ENCODE results near the gene CCNH. TPM values are rescaled to one million over a fixed set of nuclear protein-coding genes. Genes with fewer than 3 reads are reported as not detected.

Gene CCNH
- total RNA-seq, 1 experiment from 2014 or later: 64.3 TPM

GRCh38 chr5:87433945-87434344 is 21.2 kb upstream of the CCNH start:
- Histone ChIP-seq H3K4me3 (ENCODE audit: low read depth, low read length, poor library complexity, severe bottlenecking) (no peak overlapping the region), H3K27me3 (replicated peaks; ENCODE audit: insufficient read depth, low read depth, low read length, poor library complexity) (no peaks in the 10 kb centered on the region), H3K4me1 (ENCODE audit: insufficient read depth, low read length, poor library complexity, severe bottlenecking) (no peaks in the 10 kb centered on the region), H3K36me3 (ENCODE audit: insufficient read depth, low read length, poor library complexity, severe bottlenecking) (no peaks in the 10 kb centered on the region), H3K9me3 (ENCODE audit: low read depth, low read length, poor library complexity, severe bottlenecking) (no peaks in the 10 kb centered on the region), H3K27ac (ENCODE audit: low read depth, low read length, poor library complexity, severe bottlenecking) (no peak overlapping the region)
- ChIA-PET POLR2A (ENCODE audit: low non-redundant PET) (no interaction called here), CTCF (no interaction called here)
- no TSS peak for BruUV-seq (replicated peaks)
- intact Hi-C loops (cut with micrococcal nuclease; ENCODE audit: unreplicated experiment): no loop called here
- TF ChIP-seq EZH2 (IDR thresholded peaks at IDR 0.05; ENCODE audit: borderline replicate concordance, low read depth, low read length, poor library complexity, severe bottlenecking) (no peak), CTCF (conservative IDR thresholded peaks at IDR 0.05; ENCODE audit: low read depth, low read length) (no peak)
- no peak for DNase-seq (ENCODE audit: low spot score)

- Histone ChIP-seq H3K4me3 (ENCODE audit: low read depth, low read length, poor library complexity, severe bottlenecking) (no peak overlapping the region), H3K27ac (ENCODE audit: low read depth, low read length, poor library complexity, severe bottlenecking) (no peak overlapping the region), H3K36me3 (ENCODE audit: insufficient read depth, low read length, poor library complexity, severe bottlenecking) (no peaks in the 10 kb centered on the region), H3K4me1 (ENCODE audit: insufficient read depth, low read length, poor library complexity, severe bottlenecking) (no peaks in the 10 kb centered on the region), H3K27me3 (replicated peaks; ENCODE audit: insufficient read depth, low read depth, low read length, poor library complexity) (no peaks in the 10 kb centered on the region), H3K9me3 (ENCODE audit: low read depth, low read length, poor library complexity, severe bottlenecking) (no peaks in the 10 kb centered on the region)
- no TSS peak for BruUV-seq (replicated peaks)
- DNase-seq (ENCODE audit: low spot score): no peak
- ChIA-PET CTCF (no interaction called here), POLR2A (ENCODE audit: low non-redundant PET) (no interaction called here)
- TF ChIP-seq CTCF (conservative IDR thresholded peaks at IDR 0.05; ENCODE audit: low read depth, low read length) (no peak), EZH2 (IDR thresholded peaks at IDR 0.05; ENCODE audit: borderline replicate concordance, low read depth, low read length, poor library complexity, severe bottlenecking) (no peak)
- intact Hi-C loops (cut with micrococcal nuclease; ENCODE audit: unreplicated experiment): no loop called here
Observed at GRCh38 chr5:87432460-87432859, 19.7 kb upstream of the CCNH start.

- intact Hi-C loops (cut with micrococcal nuclease; ENCODE audit: unreplicated experiment): no loop called here
- DNase-seq (ENCODE audit: low spot score): no peak
- ChIA-PET CTCF (no interaction called here), POLR2A (ENCODE audit: low non-redundant PET) (no interaction called here)
- H3K4me1 ChIP-seq (ENCODE audit: insufficient read depth, low read length, poor library complexity, severe bottlenecking): no peaks in the 10 kb centered on the region
- H3K36me3 ChIP-seq (ENCODE audit: insufficient read depth, low read length, poor library complexity, severe bottlenecking): no peaks in the 10 kb centered on the region
- no peaks in the 10 kb centered on the region for H3K9me3 ChIP-seq (ENCODE audit: low read depth, low read length, poor library complexity, severe bottlenecking)
- no peak for TF ChIP-seq EZH2 (IDR thresholded peaks at IDR 0.05; ENCODE audit: borderline replicate concordance, low read depth, low read length, poor library complexity, severe bottlenecking)
- no peak for TF ChIP-seq CTCF (conservative IDR thresholded peaks at IDR 0.05; ENCODE audit: low read depth, low read length)
- H3K4me3 ChIP-seq (ENCODE audit: low read depth, low read length, poor library complexity, severe bottlenecking): no peak overlapping the region
- H3K27ac ChIP-seq (ENCODE audit: low read depth, low read length, poor library complexity, severe bottlenecking): no peak overlapping the region
- H3K27me3 ChIP-seq (replicated peaks; ENCODE audit: insufficient read depth, low read depth, low read length, poor library complexity): no peaks in the 10 kb centered on the region
- BruUV-seq (replicated peaks): no TSS peak
Observed at GRCh38 chr5:87430863-87431457, 18.2 kb upstream of the CCNH start.
